ENCODE results near the gene BCORL1.

GRCh38 chrX:130097507-130098209 lies 115.2 kb downstream of the BCORL1 start:
- TF ChIP-seq CTCF (IDR thresholded peaks at IDR 0.05; ENCODE audit: poor library complexity, severe bottlenecking) (no peak), TAF1 (IDR thresholded peaks at IDR 0.05; ENCODE audit: low read depth) (no peak), EP300 (conservative IDR thresholded peaks at IDR 0.05; ENCODE audit: poor library complexity, severe bottlenecking) (no peak), POLR2AphosphoS5 (IDR thresholded peaks at IDR 0.05) (no peak), MXI1 (conservative IDR thresholded peaks at IDR 0.05; ENCODE audit: poor library complexity, severe bottlenecking) (no peak), EZH2 (IDR thresholded peaks at IDR 0.05; ENCODE audit: borderline replicate concordance, insufficient read depth, low read length, poor library complexity, severe bottlenecking) (no peak), REST (IDR thresholded peaks at IDR 0.05; ENCODE audit: borderline replicate concordance) (no peak), SMC3 (conservative IDR thresholded peaks at IDR 0.05; ENCODE audit: poor library complexity) (no peak), RAD21 (conservative IDR thresholded peaks at IDR 0.05) (no peak)

All from neural cell (in vitro differentiated cells).